OCI-LY1 (cell line): ENCODE results near the gene AGAP1.

Experiments
- H2AFZ ChIP-seq: fragments of 200-600 bp; sonication (generic), shearing (Covaris generic); 2 replicates; pipeline ENCODE4 v1.6.0; 2014; ENCODE audit warnings: antibody characterized with exemption, mild to moderate bottlenecking, low read length
- H3F3A ChIP-seq: fragments of 200-600 bp; sonication (generic), shearing (Covaris generic); 2 replicates; pipeline ENCODE4 v1.6.0; 2014; ENCODE audit warnings: mild to moderate bottlenecking, antibody characterized with exemption, low read length, moderate library complexity; ENCODE audit not compliant: insufficient read depth
- H3K27ac ChIP-seq: fragments of 200-600 bp; sonication (generic); 2 replicates; pipeline ENCODE4 v1.5.1; 2014; ENCODE audit warnings: low read length, mixed run types, mild to moderate bottlenecking, low read depth; ENCODE audit not compliant: poor library complexity, severe bottlenecking
- H3K27me3 ChIP-seq: fragments of 200-600 bp; sonication (generic); 2 replicates; pipeline ENCODE4 v1.6.0; 2014; ENCODE audit warnings: antibody characterized with exemption, mild to moderate bottlenecking, low read length, moderate library complexity; ENCODE audit not compliant: insufficient read depth
- H3K36me3 ChIP-seq: fragments of 200-600 bp; sonication (generic); 2 replicates; pipeline ENCODE4 v1.6.1; 2014; ENCODE audit warnings: mild to moderate bottlenecking, antibody characterized with exemption, low read length, moderate library complexity, mixed read lengths; ENCODE audit not compliant: insufficient read depth
- H3K4me1 ChIP-seq: fragments of 200-600 bp; sonication (generic); 2 replicates; pipeline ENCODE4 v1.5.1; 2014; ENCODE audit warnings: mild to moderate bottlenecking, low read length, moderate library complexity; ENCODE audit not compliant: insufficient read depth, severe bottlenecking
- H3K4me2 ChIP-seq: fragments of 200-600 bp; sonication (generic), shearing (Covaris generic); 2 replicates; pipeline ENCODE4 v1.6.1; 2014; ENCODE audit warnings: low read length
- H3K4me3 ChIP-seq: fragments of 200-600 bp; sonication (generic); 2 replicates; pipeline ENCODE4 v1.5.1; 2014; ENCODE audit warnings: low read length, low read depth, mild to moderate bottlenecking, mixed read lengths; ENCODE audit not compliant: poor library complexity, severe bottlenecking
- H3K79me2 ChIP-seq: fragments of 200-600 bp; shearing (Covaris generic); 2 replicates; pipeline ENCODE4 v1.6.1; 2016; ENCODE audit warnings: mixed run types, low read length, mixed read lengths; ENCODE audit not compliant: insufficient read depth
- H3K9ac ChIP-seq: fragments of 200-600 bp; sonication (generic), shearing (Covaris generic); 2 replicates; pipeline ENCODE4 v1.6.1; 2014; ENCODE audit warnings: mild to moderate bottlenecking, low read length, mixed read lengths
- H3K9me2 ChIP-seq: fragments of 200-600 bp; sonication (generic), shearing (Covaris generic); 2 replicates; pipeline ENCODE4 v1.6.1; 2014; ENCODE audit warnings: low read depth, mild to moderate bottlenecking, low read length, mixed read lengths
- H3K9me3 ChIP-seq: fragments of 200-600 bp; shearing (Covaris generic); 2 replicates; pipeline ENCODE4 v1.6.1; 2014; ENCODE audit warnings: low read length, mixed read lengths
- H4K20me1 ChIP-seq: fragments of 200-600 bp; sonication (generic), shearing (Covaris generic); 2 replicates; pipeline ENCODE4 v1.6.0; 2016; ENCODE audit warnings: mild to moderate bottlenecking, low read length; ENCODE audit not compliant: insufficient read depth
- CTCF ChIP-seq: fragments of 200-600 bp; sonication (generic), shearing (Covaris generic); IDR thresholded peaks from 2 replicates; pipeline ENCODE4 v1.5.1; 2017; ENCODE audit warnings: mild to moderate bottlenecking, antibody characterized with exemption, low read length, moderate library complexity, mixed read lengths
- EZH2 ChIP-seq: fragments of 200-600 bp; sonication (generic), shearing (Covaris generic); IDR thresholded peaks from 2 replicates; pipeline ENCODE4 v1.8.0; 2017; ENCODE audit warnings: borderline replicate concordance, mixed run types, mild to moderate bottlenecking, antibody characterized with exemption, low read length, moderate library complexity, mixed read lengths

AGAP1 gene

GRCh38 chr2:235705296-235705695 lies 211.5 kb downstream of the AGAP1 start:
- no peak overlapping the region for H3K27ac ChIP-seq

GRCh38 chr2:235706506-235706905 lies 212.7 kb downstream of the AGAP1 start:
- H3K9me2 ChIP-seq: no peaks in the 10 kb centered on the region
- no peaks in the 10 kb centered on the region for H3K79me2 ChIP-seq
- H3K4me3 ChIP-seq: no peak overlapping the region
- H3K4me2 ChIP-seq: no peak overlapping the region
- H4K20me1 ChIP-seq: no peaks in the 10 kb centered on the region
- no peaks in the 10 kb centered on the region for H3F3A ChIP-seq
- H2AFZ ChIP-seq: no peak overlapping the region
- H3K9ac ChIP-seq: no peak overlapping the region
- no peaks in the 10 kb centered on the region for H3K4me1 ChIP-seq
- H3K9me3 ChIP-seq: no peaks in the 10 kb centered on the region
- no peak for TF ChIP-seq CTCF
- no peak for TF ChIP-seq EZH2
- H3K27ac ChIP-seq: no peak overlapping the region
- H3K27me3 ChIP-seq: no peaks in the 10 kb centered on the region
- no peaks in the 10 kb centered on the region for H3K36me3 ChIP-seq

More at GRCh38 chr2:235705296-235705695, 211.5 kb downstream of the AGAP1 start:
- Histone ChIP-seq H3K9ac (no peak overlapping the region), H4K20me1 (no peaks in the 10 kb centered on the region), H3K4me3 (no peak overlapping the region), H3F3A (no peaks in the 10 kb centered on the region), H3K27me3 (no peaks in the 10 kb centered on the region), H3K9me3 (no peaks in the 10 kb centered on the region), H3K4me2 (no peak overlapping the region), H2AFZ (no peak overlapping the region), H3K36me3 (no peaks in the 10 kb centered on the region), H3K4me1 (no peaks in the 10 kb centered on the region), H3K9me2 (no peaks in the 10 kb centered on the region), H3K79me2 (no peaks in the 10 kb centered on the region)
- TF ChIP-seq CTCF (no peak), EZH2 (no peak)

- Histone ChIP-seq H3K4me1 (no peaks in the 10 kb centered on the region), H3K9me2 (no peaks in the 10 kb centered on the region), H3K27ac (no peak overlapping the region), H4K20me1 (no peaks in the 10 kb centered on the region), H3K27me3 (no peaks in the 10 kb centered on the region), H3K4me2 (no peak overlapping the region), H3K79me2 (no peaks in the 10 kb centered on the region), H3K9ac (no peak overlapping the region), H3F3A (no peaks in the 10 kb centered on the region), H3K9me3 (no peaks in the 10 kb centered on the region), H3K4me3 (no peak overlapping the region), H3K36me3 (no peaks in the 10 kb centered on the region), H2AFZ (no peak overlapping the region)
- TF ChIP-seq EZH2 (no peak), CTCF (no peak)
Observed at GRCh38 chr2:235707411-235708096, 213.7 kb downstream of the AGAP1 start.
